Activated CD8-positive, alpha-beta memory T cell treated with anti-CD3 and anti-CD28 coated beads, Interleukin-2, amount 50 U/mL, for 24 hours (primary cell): Measurements from ENCODE around the gene RGR.

ENCODE experiments used
- DNase-seq: peaks from one replicate; pipeline ENCODE4 v3.0.0-alpha.2; 2020; ENCODE audit errors: extremely low read depth

RGR gene, protein sequence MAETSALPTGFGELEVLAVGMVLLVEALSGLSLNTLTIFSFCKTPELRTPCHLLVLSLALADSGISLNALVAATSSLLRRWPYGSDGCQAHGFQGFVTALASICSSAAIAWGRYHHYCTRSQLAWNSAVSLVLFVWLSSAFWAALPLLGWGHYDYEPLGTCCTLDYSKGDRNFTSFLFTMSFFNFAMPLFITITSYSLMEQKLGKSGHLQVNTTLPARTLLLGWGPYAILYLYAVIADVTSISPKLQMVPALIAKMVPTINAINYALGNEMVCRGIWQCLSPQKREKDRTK

DNA sequence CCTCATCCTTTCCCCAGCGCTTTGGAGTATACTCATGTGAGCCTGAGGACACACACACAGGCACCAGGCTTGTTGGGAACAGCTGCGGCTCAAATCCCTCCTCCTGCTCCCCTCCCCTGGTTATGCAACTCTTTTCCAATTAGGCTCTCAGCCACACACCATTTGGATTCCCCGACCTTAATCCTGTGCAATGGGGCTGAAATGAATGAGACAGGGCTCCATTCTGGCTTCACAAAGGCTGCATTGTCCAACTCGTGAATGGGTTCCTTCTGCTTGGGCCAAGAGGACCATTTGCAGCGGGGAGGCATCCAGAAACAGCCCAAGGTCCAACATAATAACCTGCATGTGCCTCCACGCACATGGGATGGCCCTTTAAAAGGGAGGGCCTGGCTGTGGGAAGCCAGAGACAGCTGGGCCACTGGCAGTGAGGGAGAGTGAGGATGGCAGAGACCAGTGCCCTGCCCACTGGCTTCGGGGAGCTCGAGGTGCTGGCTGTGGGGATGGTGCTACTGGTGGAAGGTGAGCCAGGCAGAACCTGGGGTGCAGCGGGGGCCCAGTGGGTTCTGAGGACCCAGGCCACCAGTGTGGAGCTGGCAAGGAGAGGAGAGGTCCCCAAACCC, at the start of gene RGR:
Gene RGR (plus strand): TSS at position 403 of the 620 bp plus-strand sequence. CDS start 38 bp downstream, at position 441.
- no peak for DNase-seq

DNA sequence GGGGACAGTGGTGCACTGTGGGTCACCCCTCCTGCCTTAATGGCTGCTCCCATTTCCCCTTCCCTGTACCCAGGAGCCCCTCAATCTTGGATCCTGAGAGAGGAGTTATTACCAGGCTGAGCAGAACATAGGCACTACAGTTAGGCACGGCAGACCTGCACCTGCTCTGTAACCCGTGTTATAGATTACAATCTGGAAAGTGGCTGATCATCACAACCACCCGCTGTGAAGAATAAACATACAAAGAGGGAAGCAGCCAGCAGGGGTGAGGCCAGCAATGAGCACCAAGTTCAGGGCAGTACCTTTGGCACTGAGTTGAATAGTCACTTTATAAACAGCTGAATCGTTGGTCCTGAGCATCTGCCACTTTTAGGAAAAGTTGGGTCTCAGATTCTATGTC, 48.8 kb upstream of the RGR start:
- DNase-seq, result no peak

DNA sequence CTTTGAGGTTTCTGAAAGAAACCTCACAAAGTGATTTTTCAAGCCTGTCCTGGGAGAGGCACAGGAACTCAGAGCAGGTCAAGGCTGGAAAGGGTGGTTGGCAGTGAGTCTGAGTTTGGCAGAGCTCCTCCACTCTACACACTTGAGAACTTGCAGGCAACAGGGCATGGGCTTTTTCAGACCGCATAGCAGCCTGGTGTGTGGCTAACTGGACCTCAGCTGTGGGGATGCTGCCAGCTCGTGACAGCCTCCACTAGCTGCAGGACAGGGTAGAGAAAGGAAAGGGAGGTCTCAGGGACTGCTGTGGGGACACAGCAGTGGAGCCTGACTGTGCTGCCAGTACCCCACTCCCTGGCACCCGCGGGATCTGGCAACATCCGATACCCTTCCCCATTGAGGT, 47.9 kb upstream of the RGR start:
- DNase-seq, result no peak

DNA sequence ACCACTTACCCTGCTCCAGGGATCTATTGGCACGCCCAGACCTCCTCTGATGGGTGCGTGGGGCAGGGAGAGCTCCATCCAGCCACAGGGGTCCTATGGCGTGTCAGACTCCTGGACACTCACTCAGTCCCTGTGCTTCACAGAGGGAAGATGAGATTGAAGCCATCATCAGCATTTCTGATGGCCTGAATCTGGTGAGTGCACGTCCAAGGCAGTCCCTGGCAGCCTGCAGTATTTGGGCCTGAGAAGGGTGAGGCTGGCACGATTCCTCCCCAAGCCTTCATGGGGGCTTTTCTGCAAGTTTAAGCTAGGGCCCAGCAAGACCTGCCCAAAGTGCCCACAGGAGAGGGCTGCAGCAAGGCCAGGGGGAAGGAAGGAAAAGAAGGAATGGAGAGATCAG, 47.2 kb upstream of the RGR start:
- DNase-seq, result no peak

DNA sequence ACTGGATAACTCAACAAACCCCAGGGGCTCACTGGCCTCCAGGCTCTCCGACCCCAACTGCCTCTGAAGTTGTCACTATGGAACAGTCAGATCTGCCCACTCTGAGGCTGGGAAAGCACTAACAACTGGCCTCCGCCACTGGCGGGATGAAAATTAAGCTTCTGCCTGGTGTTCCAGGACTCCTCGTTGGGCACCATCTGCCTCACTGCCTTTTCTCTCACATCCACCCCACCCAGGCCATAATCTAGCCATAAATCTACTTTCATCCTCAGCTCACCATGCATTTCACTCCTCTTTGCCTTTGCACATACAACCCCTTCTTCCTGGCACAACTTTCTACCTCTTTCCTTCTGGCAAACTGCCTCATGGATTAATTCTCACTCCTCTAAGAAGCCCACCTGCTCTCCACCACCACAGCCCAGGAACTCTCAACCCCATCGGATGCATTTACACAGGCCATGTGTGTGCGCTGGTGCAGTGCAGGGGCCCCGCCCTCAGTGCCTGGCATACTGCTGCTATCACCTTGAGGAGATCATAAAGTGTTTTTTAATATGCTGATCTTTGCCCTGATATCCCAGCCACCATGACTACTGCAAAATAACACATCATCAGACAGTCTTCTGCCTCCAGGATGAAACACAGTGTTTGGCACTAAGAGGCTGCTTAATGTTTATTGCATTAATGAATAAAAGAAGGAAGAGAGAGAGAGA, 46.5 kb upstream of the RGR start:
- DNase-seq, result no peak

DNA sequence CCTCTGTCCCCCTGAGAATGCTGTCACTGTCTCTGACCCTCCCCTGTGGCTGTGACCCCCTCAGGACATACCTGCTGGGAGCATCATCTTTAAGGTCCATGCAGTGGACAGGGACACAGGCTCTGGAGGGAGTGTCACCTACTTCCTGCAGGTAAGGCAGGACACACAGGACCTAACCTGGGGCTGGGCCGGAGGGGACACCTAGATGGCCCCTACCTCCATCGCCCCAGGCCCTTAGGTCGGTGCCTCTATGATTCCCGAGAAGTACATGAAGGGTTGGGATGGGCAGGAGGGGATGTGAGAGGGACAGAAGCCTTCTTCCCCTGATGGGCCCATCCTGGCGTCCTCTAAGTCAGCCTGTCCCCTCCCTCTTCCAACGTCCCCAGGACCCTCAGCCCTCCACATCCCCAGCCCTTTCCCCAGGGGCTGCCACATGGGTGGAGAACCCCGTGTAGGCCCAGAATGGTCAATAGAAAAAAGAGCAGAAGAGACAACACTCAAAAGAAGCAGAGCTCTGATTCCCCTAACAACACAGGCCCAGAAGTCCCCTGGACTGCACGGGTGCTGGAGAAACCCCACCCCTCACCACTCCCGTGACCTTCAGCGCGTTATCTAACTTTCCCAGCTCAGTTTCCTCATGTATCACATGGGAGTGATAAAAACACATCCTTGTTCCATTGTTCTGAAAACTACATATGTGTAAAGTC, 44.2 kb upstream of the RGR start:
- no peak for DNase-seq

DNA sequence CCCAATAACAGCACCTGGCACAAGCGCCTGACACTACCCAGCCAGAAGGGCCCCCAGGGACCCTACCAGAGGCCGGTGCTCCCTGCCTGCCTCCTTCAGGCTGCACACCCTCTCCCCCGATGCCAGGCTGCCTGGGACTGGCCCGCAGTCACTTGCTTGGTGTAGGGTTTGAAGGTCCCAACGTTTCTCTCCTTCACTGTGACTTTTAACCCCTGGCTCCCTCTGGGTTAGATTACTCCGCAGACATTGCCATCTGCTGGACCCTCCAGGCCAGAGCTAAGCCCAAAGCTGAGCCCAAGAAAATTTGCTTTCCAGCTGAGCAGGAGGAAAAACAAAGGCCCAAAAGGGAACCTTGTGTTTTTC, 43.6 kb upstream of the RGR start:
- DNase-seq, result no peak

DNA sequence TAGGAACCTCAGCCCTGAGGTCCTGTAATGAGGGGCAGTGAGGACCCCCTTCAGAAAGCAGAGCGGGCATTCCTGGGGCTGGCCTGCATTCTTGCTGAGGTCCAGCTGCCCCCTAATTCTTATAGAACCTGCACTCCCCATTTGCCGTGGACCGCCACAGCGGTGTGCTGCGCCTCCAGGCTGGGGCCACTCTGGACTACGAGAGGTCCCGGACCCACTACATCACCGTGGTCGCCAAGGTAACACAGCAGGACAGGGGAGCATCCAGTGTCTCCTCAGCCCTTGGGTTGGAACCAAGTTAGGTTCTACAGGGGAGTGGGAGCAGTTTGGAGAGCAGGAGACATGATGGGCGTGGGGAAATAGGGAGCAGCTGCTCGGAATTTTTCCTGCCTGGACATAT, 43.2 kb upstream of the RGR start:
- no peak for DNase-seq

DNA sequence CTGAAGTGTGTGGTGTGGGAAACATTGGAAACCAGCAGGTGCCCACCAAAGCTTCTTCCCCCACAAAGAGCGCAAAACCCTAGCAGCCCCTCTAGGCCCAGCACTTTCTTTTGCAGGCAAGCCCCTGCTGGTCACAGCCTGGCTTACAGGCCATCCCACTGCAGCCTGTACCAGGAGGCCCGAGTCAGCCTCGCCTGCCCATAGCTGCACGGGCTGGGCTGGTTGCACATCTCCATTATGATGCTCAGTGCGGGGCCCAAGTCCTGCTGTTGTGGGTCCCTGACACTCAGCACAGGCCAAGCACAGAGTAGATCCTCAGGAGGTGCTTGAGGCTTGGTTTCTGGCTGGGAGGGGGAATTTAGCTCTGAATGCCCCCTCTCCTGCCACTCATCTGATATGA, 42.5 kb upstream of the RGR start:
- no peak for DNase-seq

DNA sequence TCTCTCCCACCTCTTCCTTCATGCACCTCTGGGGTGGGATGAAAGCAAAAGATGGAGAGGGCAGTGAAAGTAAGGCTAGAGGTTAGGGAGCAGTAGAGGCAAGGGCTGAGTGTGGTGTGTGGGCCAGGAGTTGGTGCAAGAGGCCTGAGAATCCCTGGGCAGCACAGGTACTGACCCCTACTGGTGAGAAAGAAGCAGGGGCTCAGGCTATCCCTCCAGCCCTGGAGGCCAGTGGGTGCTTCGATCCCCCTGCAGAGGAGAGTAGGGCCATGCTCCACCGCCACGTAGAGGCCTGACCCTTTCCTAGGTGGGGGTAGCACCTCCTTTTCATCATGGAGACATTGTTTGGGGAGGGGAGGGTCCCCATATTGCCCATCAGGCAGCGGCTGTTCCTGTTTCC, 40.7 kb upstream of the RGR start:
- DNase-seq, result no peak

DNA sequence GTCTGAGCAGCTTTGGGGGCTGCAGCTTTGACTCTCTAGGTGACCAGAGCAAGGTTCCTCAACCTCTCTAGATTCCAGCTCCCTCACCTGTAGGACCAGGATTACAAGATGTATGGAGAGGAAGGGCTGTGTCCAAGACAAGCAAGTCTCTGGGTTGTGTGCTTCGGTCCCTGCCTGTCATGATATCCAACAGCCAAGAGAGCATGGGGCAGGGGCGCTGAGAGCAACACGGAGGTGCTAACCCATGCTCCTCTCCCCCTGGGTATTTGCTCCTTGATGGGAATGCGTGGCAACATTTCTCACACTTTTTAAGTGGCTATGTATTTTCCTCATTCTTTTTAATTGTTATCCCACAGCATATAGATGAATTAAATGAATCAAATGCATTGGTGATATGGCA, 40.2 kb upstream of the RGR start:
- DNase-seq, result no peak

DNA sequence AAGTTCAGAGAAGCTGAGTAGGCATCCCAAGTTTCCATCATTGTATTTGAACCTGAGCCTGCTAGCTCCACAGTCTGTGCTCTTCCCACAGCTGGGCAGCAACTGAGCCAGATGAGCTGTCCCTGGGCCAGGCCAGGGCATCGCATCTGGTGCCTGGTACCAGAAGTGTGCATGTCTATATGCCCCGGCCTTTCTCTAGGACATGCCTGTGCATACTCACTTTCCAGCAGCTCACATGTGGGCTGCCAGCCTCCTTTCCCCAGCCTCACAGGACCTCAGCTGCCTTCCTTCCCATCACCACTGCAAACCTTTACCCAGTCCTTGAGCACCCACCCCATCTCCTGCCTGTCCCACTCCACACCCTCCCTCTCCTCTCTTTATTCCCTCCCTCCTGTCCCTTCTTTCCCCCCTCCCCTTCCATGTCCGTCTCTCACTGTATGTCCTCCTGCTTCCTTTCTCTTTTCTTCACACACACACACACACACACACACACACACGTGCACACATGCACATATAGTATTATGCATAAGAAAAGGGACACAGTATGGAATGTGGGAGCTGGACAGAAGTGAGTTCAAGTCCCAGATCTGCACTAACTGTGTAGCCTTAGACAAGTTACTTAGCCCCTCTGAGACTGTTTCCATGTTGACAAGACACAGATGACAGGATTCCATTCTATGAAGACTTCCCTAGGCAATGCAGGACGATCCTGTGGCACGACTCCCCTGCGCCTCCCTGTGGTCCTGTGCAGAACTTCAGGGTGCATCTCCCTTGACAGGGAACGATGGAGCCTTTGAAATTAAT, 39.6 kb upstream of the RGR start:
- DNase-seq, result peak; percentile 15

DNA sequence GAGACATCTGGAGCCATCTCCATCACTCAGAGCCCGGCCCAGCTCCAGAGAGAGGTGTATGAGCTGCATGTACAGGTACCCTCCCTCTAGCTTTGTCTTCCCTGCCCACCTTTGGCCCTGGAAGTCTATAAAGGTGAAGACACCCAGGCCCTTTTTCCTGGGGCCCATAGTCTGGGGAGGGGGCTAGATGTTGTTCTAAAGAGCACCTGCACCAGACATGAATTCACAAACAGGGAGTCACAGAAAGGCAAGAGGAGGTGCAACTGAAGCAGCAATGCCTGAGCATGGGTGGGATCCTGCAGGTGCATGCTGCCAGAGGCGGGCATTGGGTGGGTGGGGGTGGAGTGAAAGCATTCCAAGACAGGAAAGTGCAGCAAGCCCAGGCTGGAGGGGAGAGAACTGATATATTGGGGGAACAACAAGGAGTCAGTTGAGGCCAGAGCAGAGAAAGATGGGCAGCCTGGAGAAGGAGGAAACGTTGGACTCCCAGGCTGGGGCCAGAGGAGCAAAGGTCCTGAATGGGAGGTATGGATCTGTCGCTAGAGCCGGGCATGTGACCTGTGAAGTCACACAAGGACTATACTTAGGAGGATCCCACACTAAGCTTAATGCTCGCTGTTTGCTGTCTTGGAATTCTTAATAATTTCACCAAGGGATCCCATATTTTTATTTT, 38.9 kb upstream of the RGR start:
- no peak for DNase-seq

DNA sequence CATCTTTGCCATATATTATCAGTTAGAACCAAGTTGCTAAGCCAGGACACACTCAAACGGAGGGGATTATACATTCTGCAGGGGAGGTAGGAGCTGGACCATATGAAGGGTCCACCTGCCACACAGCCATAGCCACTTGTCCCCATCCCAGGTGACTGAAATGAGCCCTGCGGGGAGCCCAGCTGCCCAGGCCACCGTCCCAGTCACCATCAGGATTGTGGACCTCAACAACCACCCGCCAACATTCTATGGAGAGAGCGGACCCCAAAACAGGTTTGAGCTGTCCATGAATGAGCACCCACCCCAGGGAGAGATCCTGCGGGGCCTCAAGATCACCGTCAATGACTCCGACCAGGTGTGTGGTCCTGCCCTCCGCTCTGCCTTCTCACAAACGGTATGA, 36.8 kb upstream of the RGR start:
- no peak for DNase-seq

DNA sequence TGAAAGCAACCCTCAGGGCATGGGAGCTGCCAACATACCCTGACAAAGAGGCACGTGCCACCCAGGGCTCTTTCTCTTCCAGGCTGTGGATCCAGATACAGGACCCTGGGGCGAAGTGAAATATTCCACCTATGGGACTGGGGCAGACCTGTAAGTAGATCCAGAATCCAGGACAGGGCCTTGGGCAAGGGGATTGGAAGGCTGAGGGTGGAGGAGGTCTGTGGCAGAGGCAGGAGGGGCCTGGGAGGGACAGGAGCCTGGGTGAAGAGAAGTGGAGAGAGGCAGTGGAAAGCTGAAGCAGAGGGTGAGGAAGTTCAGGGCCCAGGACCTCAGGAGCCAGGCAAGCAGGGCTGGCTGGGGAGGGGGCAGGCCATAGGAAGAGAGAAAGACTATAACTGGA, 33.3 kb upstream of the RGR start:
- DNase-seq, result no peak

DNA sequence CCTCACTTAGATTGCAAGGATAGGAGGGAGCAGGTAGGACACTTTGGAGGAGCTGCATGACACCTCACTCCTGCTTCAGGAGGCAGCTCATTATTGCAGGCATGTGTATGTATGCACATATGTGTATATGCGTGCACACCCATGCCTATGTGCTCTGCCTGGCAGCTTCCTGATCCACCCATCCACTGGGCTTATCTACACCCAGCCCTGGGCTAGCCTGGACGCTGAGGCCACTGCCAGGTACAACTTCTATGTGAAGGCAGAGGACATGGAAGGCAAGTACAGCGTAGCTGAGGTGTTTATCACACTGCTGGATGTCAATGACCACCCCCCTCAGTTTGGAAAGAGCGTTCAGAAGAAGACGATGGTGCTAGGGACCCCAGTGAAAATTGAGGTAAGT, 32.8 kb upstream of the RGR start:
- DNase-seq, result no peak

DNA sequence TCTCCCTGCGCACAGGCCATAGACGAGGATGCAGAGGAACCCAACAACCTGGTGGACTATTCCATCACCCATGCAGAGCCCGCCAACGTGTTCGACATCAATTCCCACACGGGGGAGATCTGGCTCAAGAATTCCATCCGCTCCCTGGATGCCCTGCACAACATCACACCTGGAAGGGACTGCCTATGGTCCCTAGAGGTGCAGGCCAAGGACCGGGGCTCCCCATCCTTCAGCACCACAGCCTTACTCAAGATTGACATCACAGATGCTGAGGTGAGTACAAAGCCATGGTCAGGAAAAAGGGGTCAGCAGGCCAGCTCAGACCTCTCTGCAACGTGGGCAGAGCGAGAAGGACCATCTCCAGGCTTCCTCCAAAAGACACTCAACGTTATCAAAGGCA, 31.8 kb upstream of the RGR start:
- DNase-seq, result no peak

DNA sequence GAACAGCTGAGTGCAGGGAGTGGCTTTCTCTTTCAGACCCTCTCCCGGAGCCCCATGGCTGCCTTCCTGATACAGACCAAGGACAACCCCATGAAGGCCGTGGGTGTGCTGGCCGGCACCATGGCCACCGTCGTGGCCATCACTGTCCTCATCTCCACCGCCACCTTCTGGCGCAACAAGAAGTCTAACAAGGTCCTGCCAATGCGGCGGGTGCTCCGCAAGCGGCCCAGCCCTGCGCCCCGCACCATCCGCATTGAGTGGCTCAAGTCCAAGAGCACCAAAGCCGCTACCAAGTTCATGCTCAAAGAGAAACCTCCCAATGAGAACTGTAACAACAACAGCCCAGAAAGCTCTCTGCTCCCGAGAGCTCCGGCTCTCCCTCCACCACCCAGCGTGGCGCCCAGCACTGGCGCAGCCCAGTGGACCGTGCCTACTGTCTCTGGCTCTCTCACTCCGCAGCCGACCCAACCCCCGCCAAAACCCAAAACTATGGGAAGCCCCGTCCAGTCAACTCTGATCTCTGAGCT, 30.7 kb upstream of the RGR start:
- DNase-seq, result no peak

DNA sequence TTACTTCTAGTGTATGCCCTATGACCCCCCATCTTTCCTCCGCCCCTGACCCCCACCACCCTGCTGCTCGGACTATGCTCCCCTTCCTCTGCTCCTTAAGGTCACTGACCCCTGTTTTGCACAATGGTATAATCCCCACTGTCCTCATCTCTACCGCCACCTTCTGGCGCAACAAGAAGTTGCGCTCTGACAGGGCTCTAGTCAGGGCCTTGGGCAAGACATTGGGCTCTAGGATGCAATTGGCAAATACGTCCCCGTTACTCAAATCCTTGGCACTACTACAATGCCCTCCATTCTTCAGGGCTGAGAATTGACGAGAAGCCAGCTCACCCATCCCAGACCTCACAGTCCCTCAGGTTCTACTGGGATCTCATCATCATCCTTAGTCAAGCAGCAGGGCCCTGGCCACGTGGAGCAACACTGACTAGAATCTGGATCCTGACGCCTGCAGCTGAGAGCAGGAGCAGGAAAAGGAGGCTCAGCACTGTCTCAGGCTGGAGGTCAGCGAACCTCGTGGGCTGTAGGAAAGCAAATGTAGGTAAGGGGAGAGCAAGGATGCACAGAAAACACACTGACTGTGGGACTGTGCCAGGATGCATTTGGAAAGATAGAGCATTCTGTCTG, 30.1 kb upstream of the RGR start:
- no peak for DNase-seq

DNA sequence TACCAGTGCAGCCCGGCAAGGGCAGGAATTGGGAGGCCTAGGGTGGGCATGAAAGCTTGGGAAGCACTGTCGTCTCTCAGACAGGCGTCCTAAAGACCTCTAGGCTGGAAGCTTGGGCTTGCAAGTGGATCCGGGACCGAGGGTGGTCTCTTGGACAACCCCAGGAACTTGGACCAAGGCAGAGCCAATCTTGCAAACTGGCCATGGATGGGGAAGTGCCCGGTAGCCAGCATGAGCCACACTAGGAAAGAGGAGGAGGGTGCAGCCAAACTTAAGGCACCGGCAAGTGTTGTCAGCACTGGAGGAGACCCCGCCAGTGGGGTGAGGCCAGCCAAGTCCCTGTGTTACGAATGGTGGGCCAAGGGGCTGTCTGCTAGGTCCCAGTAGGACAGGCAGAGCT, 28.0 kb upstream of the RGR start:
- no peak for DNase-seq

DNA sequence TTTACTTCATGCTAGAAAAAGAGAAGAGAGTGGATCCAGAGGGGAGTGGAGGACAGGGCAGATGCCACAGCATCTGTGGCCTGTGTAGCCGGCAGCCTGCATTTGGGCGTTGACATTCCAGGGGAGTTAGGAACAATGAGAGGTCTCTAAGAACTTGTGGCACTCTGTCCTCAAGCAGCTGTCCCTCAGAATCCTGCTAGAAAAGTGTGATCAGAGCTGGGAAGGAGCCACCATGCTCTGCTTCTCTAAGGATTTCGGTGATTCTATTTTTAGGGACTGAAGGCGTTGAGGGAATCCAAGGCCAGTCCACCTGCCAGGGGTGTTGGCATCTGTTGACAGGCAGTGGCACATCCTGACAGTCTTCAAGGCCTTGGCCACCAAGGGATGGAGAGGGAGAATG, 27.1 kb upstream of the RGR start:
- DNase-seq, result no peak
